GM19372 (cell line): ENCODE measurements around the gene SMYD2.
A peak's percentile ranks its signal among the peaks of the same experiment; 100 is the strongest.
"Not testable (repeated sequence)": the region's sequence is repeated elsewhere in the genome, so short reads cannot be mapped to it uniquely, and the experiment has no call there.

Source experiments
- ATAC-seq: cut with Tn5 transposase; IDR thresholded peaks from one replicate; pipeline ENCODE4 v1.9.1; 2021; ENCODE audit warnings: mild to moderate bottlenecking, low read depth, moderate library complexity; ENCODE audit not compliant: unreplicated experiment

Gene SMYD2

GRCh38 chr1:214271174-214271858 is 9.6 kb upstream of the SMYD2 start:
- no peak for ATAC-seq

- no peak for ATAC-seq
These were observed 8.8 kb upstream of the SMYD2 start for GRCh38 chr1:214271995-214272731.

GRCh38 chr1:214272964-214273533 is 7.9 kb upstream of the SMYD2 start:
- ATAC-seq: no peak

GRCh38 chr1:214275700-214276099 is 5.3 kb upstream of the SMYD2 start:
- not testable (repeated sequence) for ATAC-seq

GRCh38 chr1:214276786-214277185 is 4.2 kb upstream of the SMYD2 start:
- no peak for ATAC-seq

- no peak for ATAC-seq
These were observed 3.0 kb upstream of the SMYD2 start for GRCh38 chr1:214277704-214278635.

- ATAC-seq: peak; percentile 9
These were observed 456 bp upstream of the SMYD2 start for GRCh38 chr1:214280386-214281020.

- no peak for ATAC-seq
These were observed 1.0 kb downstream of the SMYD2 start for GRCh38 chr1:214281720-214282629.

- no peak for ATAC-seq
These were observed 1.8 kb downstream of the SMYD2 start for GRCh38 chr1:214282630-214283242.

- ATAC-seq: no peak
These were observed 4.9 kb downstream of the SMYD2 start for GRCh38 chr1:214285610-214286440.

GRCh38 chr1:214287884-214288283 is 6.9 kb downstream of the SMYD2 start:
- ATAC-seq: no peak

- ATAC-seq: no peak
These were observed 8.8 kb downstream of the SMYD2 start for GRCh38 chr1:214289574-214290272.

- no peak for ATAC-seq
These were observed 9.6 kb downstream of the SMYD2 start for GRCh38 chr1:214290424-214291037.

GRCh38 chr1:214292322-214292721 is 11.4 kb downstream of the SMYD2 start:
- no peak for ATAC-seq

- ATAC-seq: no peak
These were observed 15.0 kb downstream of the SMYD2 start for GRCh38 chr1:214295934-214296333.

GRCh38 chr1:214296860-214297745 is 16.1 kb downstream of the SMYD2 start:
- no peak for ATAC-seq
